Hepatocyte (in vitro differentiated cells): ENCODE results near the gene FBXO41.

ENCODE experiments used
- CTCF ChIP-seq: fragments of 200-600 bp; sonication (generic); IDR thresholded peaks from 2 replicates; pipeline ENCODE4 v1.5.1; 2016; ENCODE audit warnings: antibody characterized with exemption, mild to moderate bottlenecking; ENCODE audit not compliant: poor library complexity
- EZH2 ChIP-seq: fragments of 200-600 bp; sonication (generic); IDR thresholded peaks from 2 replicates; pipeline ENCODE4 v1.6.1; 2016; ENCODE audit warnings: antibody characterized with exemption, mild to moderate bottlenecking, borderline replicate concordance
- EZH2phosphoT487 ChIP-seq: fragments of 200-600 bp; sonication (generic); IDR thresholded peaks from one replicate; pipeline ENCODE4 v1.6.1; 2018; ENCODE audit warnings: antibody characterized with exemption, mild to moderate bottlenecking, low read depth, moderate library complexity; ENCODE audit not compliant: unreplicated experiment, severe bottlenecking

- TF ChIP-seq EZH2 (no peak), CTCF (no peak), EZH2phosphoT487 (no peak)
Measured at GRCh38 chr2:73256618-73256922, 27.7 kb downstream of the FBXO41 start.
